Tibial nerve (tissue), 4 donors: Measurements from ENCODE around the gene CNGB1. TPM values are rescaled to one million over a fixed set of nuclear protein-coding genes. Genes with fewer than 3 reads are reported as not detected.
A peak's percentile ranks its signal among the peaks of the same experiment; 100 is the strongest.
"Not testable (repeated sequence)": the region's sequence is repeated elsewhere in the genome, so short reads cannot be mapped to it uniquely, and the experiment has no call there.

Source experiments
- DNase-seq, 2 donors: peaks; one replicate each; pipeline ENCODE4 v3.0.0-alpha.2; 2019; ENCODE audit warnings: low spot score in 2 of 2
- H3K27ac ChIP-seq, 4 donors: fragments of 200-600 bp; sonication (generic) in 3 of 4; one replicate each; pipeline ENCODE4 v1.5.1; 2017 to 2019; ENCODE audit warnings: mild to moderate bottlenecking in 1 of 4
- H3K27me3 ChIP-seq, 2 donors: fragments of 200-600 bp; sonication (generic) in 1 of 2; one replicate each; pipeline versions ENCODE4 v1.5.1 to v1.6.0; 2017 to 2019
- H3K36me3 ChIP-seq, 3 donors: fragments of 200-600 bp; sonication (generic); one replicate each; pipeline ENCODE4 v1.5.1; 2018 to 2019
- H3K4me1 ChIP-seq, 4 donors: fragments of 200-600 bp; sonication (generic) in 3 of 4; one replicate each; pipeline ENCODE4 v1.5.1; 2017 to 2019
- H3K4me3 ChIP-seq, 4 donors: fragments of 200-600 bp; sonication (generic) in 3 of 4; one replicate each; pipeline ENCODE4 v1.5.1; 2017 to 2019; ENCODE audit warnings: mild to moderate bottlenecking in 1 of 4, moderate library complexity in 1 of 4
- H3K9me3 ChIP-seq, 4 donors: fragments of 200-600 bp; sonication (generic) in 3 of 4; one replicate each; pipeline ENCODE4 v1.5.1; 2017 to 2019
- CTCF ChIP-seq, 5 experiments: fragments of 200-600 bp in 3 of 5; fragments of 450-650 bp in 2 of 5; sonication (generic) in 3 of 5; IDR thresholded peaks; one replicate each; pipeline ENCODE4 v1.5.1; 2016 to 2019; ENCODE audit warnings: antibody characterized with exemption in 5 of 5, mild to moderate bottlenecking in 3 of 5, moderate library complexity in 2 of 5
- EP300 ChIP-seq, 2 donors: sonication (generic); formaldehyde crosslinking; IDR thresholded peaks; one replicate each; pipeline ENCODE4 v1.6.1; 2017; ENCODE audit warnings: antibody characterized with exemption in 2 of 2, mild to moderate bottlenecking in 1 of 2
- POLR2A ChIP-seq, 2 donors: fragments of 450-650 bp; IDR thresholded peaks; one replicate each; pipeline ENCODE4 v1.6.1; 2017; ENCODE audit warnings: antibody characterized with exemption in 2 of 2, mild to moderate bottlenecking in 2 of 2, moderate library complexity in 2 of 2
- WGBS, 2 donors: methylation state at CpG; one replicate each; pipeline ENCODE4 v1.1.5; 2018; 5-methylcytosine and 5-hydroxymethylcytosine counted together
- total RNA-seq, 4 donors: library from RNA; depleted of rRNA; stranded (reverse); fragments of >200 nt; gene quantifications; one replicate each; pipeline ENCODE4 v1.1.0, GENCODE V29; 2016

Gene CNGB1
- total RNA-seq, 4 donors from 2014 or later, result not detected

DNA sequence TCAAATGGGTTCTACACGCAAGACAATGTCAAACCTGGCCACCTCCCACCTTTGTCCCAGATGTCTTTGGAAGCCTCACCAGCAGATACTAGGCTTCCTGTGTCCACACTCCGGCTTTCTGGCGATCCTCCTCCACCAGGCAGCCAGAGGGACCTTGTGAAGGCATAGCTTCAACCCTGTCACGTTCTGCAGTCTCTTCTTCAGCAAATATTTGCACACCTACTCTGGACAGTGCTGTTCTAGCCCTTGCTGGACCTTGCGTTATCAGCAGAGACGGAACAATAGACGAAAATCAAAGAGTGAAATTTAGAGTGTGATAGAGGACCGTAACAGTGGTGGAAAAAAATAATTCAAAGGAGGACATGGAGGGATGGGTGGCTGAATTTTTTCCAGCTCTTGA lies 130.1 kb downstream of the CNGB1 start:
- H3K36me3 ChIP-seq, result no peaks in the 10 kb centered on the region
- 89 to 93% methylated on average over 8 of the region's 8 CpGs for WGBS, 2 donors

DNA sequence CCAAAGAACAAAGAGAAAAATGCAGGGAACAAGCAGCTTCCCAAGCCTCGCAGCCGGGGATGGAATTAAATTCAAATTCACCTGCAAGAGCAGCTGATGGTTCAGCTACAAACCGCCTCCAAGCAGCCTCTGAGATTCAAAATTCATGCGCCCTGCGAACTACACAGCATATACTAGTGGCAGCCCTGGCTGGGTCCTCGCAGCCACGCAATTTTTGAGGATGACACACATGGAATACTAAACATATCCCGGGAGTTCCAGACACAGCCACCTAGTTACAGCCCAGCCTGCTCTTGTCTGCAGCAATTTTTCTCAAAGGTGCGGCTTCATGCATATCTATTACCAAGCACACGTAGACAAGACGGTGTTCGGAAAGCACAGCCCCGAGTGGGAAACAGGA lies 132.8 kb downstream of the CNGB1 start:
- TF ChIP-seq POLR2A (IDR thresholded peaks at IDR 0.05), result no peak
- Histone ChIP-seq H3K9me3 (no peaks in the 10 kb centered on the region), H3K4me1 (peaks cover 0 to 11% (median 5%) of the 10 kb centered on the region in 4 donors), H3K36me3 (no peaks in the 10 kb centered on the region), H3K4me3 (no peak overlapping the region), H3K27ac (peak overlapping the region in 1 of 4 donors; percentile 8), H3K27me3 (no peaks in the 10 kb centered on the region)
- DNase-seq, result no peak
- WGBS, 2 donors, result 63 to 66% methylated on average over 13 of the region's 13 CpGs

More for the DNA sequence above, 130.1 kb downstream of the CNGB1 start:
- Histone ChIP-seq H3K27ac (peak overlapping the region in 1 of 4 donors; percentile 54), H3K4me1 (peaks cover 0 to 11% (median 5%) of the 10 kb centered on the region in 4 donors), H3K4me3 (no peak overlapping the region), H3K27me3 (no peaks in the 10 kb centered on the region), H3K9me3 (no peaks in the 10 kb centered on the region)
- TF ChIP-seq POLR2A (IDR thresholded peaks at IDR 0.05) (no peak), EP300 (IDR thresholded peaks at IDR 0.05) (no peak), CTCF (IDR thresholded peaks at IDR 0.05) (no peak)
- no peak for DNase-seq

DNA sequence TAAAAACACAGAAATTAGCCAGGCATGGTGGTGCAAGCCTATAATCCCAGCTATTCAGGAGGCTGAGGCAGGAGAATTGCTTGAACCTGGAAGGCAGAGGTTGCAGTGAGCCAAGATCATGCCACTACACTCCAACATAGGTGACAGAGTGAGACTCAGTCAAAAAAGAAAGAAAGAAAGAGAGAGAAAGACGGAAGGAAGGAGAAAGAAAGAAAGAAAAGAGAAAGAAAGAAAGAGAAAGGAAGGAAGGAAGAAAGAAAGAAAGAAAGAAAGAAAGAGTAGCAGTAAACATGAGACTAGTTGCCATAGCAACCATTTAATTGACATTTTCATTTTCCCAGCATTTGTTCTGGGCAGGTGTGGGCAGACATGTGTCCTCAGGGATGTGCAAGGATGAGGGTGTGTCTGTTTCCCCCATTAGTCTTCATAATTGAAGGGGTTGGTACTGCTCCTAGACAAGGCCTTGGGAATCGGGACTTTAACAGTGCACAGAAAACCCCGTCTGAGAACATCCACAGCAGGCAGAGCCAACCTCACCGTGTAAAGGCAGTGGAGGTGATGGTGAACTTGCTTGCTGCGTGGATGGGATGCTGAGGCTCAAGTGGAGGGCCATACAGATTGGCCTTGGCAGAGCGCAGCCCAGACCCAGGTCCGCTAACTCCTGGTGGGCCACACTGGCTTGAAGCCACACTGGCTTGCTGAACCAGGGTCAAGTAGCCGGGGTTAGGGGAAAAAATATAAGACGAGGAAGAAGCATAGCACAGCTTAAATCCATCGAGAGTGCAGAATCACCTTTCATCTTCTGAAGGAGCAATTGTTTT lies 133.4 kb downstream of the CNGB1 start:
- DNase-seq, result no peak
- Histone ChIP-seq H3K36me3 (no peaks in the 10 kb centered on the region), H3K4me1 (peaks cover 0 to 11% (median 5%) of the 10 kb centered on the region in 4 donors), H3K4me3 (no peak overlapping the region), H3K9me3 (no peaks in the 10 kb centered on the region), H3K27me3 (peaks cover 0 to 3% of the 10 kb centered on the region in 2 donors), H3K27ac (peak overlapping the region in 1 of 4 donors; percentile 8)
- TF ChIP-seq EP300 (IDR thresholded peaks at IDR 0.05) (no peak), POLR2A (IDR thresholded peaks at IDR 0.05) (no peak), CTCF (IDR thresholded peaks at IDR 0.05) (no peak)
- WGBS, 2 donors, result 70 to 75% methylated on average over 10 of the region's 10 CpGs

DNA sequence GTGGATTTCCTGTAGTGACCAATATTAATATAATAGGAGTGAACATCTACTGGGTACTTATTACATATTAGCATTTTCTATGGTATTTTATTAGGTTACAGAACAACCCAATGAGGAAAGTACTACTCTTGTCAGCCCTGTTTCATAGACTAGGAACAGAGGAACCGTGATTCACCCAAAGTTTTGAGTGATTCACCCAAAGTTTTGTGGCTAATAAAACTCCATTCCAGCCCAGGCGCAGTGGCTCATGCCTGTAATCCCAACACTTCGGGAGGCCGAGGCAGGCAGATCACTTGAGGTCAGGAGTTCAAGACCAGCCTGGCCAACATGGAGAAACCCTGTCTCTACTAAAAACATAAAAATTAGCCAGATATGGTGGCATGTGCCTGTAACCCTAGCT lies 135.5 kb downstream of the CNGB1 start:
- 83 to 88% methylated on average over 4 of the region's 4 CpGs for WGBS, 2 donors
- not testable (repeated sequence) for H3K27me3 ChIP-seq, H3K4me3 ChIP-seq, DNase-seq, H3K36me3 ChIP-seq, H3K9me3 ChIP-seq
- Histone ChIP-seq H3K4me1 (peaks cover 0 to 11% (median 0%) of the 10 kb centered on the region in 4 donors), H3K27ac (peak overlapping the region in 1 of 4 donors; percentile 49)

- Histone ChIP-seq H3K4me1 (peaks cover 0 to 11% (median 0%) of the 10 kb centered on the region in 4 donors), H3K9me3 (no peaks in the 10 kb centered on the region), H3K27ac (peak overlapping the region in 1 of 4 donors; percentile 49), H3K36me3 (no peaks in the 10 kb centered on the region), H3K4me3 (no peak overlapping the region), H3K27me3 (peaks cover 0 to 3% of the 10 kb centered on the region in 2 donors)
- DNase-seq, result no peak
- TF ChIP-seq POLR2A (IDR thresholded peaks at IDR 0.05) (no peak), EP300 (IDR thresholded peaks at IDR 0.05) (no peak), CTCF (IDR thresholded peaks at IDR 0.05) (no peak)
- WGBS, 2 donors, result 33 to 43% methylated on average over 5 of the region's 5 CpGs
Measured at GRCh38 chr16:57834936-57835335, 136.0 kb downstream of the CNGB1 start.

Other genes with a start within 250 kb of the CNGB1 start
- 10 to 100 TPM; 21.0 to 36.8 (median 27.5) TPM for gene KATNB1, start 235.4 kb downstream of the CNGB1 start, total RNA-seq
- 10 to 100 TPM; 50.9 to 87.0 (median 60.2) TPM for gene KIFC3, start 168.6 kb downstream of the CNGB1 start, total RNA-seq
- gene ZNF319, start 29.5 kb upstream of the CNGB1 start, total RNA-seq, result 10 to 100 TPM in 1 of 4 donors, 1 to 10 TPM in 3; 7.5 to 11.6 (median 9.1) TPM
- gene USB1, start 30.3 kb upstream of the CNGB1 start, total RNA-seq, result 10 to 100 TPM; 23.1 to 80.4 (median 31.6) TPM
- gene MMP15, start 54.6 kb upstream of the CNGB1 start, total RNA-seq, result 10 to 100 TPM; 11.4 to 32.9 (median 28.4) TPM
- gene CFAP20, start 158.3 kb upstream of the CNGB1 start, total RNA-seq, result 10 to 100 TPM; 19.9 to 32.4 (median 25.6) TPM
- gene CSNK2A2, start 227.0 kb upstream of the CNGB1 start, total RNA-seq, result 10 to 100 TPM; 25.8 to 74.7 (median 34.1) TPM